ENCODE results near the gene GHITM.
"Not testable (repeated sequence)": the region's sequence is repeated elsewhere in the genome, so short reads cannot be mapped to it uniquely, and the experiment has no call there.

GHITM gene

GRCh38 chr10:84177541-84178141 is 38.3 kb downstream of the GHITM start:
- Histone ChIP-seq H3K27me3 (replicated peaks) (no peaks in the 10 kb centered on the region), H3K27ac (no peak overlapping the region), H3K36me3 (replicated peaks) (no peaks in the 10 kb centered on the region), H3K4me3 (ENCODE audit: low read depth, low read length) (no peak overlapping the region)
- DNase-seq, result no peak
- in situ Hi-C loops (cut with HindIII; ENCODE audit: low pct_ligation_motif_present, low sequenced_read_pairs), result no loop called here
- TF ChIP-seq, protein P1, sequence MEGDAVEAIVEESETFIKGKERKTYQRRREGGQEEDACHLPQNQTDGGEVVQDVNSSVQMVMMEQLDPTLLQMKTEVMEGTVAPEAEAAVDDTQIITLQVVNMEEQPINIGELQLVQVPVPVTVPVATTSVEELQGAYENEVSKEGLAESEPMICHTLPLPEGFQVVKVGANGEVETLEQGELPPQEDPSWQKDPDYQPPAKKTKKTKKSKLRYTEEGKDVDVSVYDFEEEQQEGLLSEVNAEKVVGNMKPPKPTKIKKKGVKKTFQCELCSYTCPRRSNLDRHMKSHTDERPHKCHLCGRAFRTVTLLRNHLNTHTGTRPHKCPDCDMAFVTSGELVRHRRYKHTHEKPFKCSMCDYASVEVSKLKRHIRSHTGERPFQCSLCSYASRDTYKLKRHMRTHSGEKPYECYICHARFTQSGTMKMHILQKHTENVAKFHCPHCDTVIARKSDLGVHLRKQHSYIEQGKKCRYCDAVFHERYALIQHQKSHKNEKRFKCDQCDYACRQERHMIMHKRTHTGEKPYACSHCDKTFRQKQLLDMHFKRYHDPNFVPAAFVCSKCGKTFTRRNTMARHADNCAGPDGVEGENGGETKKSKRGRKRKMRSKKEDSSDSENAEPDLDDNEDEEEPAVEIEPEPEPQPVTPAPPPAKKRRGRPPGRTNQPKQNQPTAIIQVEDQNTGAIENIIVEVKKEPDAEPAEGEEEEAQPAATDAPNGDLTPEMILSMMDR (IDR thresholded peaks at IDR 0.05; ENCODE audit: low read depth, low read length, missing control alignments), result no peak

GRCh38 chr10:84178160-84178609 is 38.9 kb downstream of the GHITM start:
- in situ Hi-C loops (cut with HindIII; ENCODE audit: low pct_ligation_motif_present, low sequenced_read_pairs), result no loop called here
- H3K27me3 ChIP-seq (replicated peaks), result no peaks in the 10 kb centered on the region
- H3K36me3 ChIP-seq (replicated peaks), result no peaks in the 10 kb centered on the region
- no peak overlapping the region for H3K4me3 ChIP-seq (ENCODE audit: low read depth, low read length)
- TF ChIP-seq, protein P1 (IDR thresholded peaks at IDR 0.05; ENCODE audit: low read depth, low read length, missing control alignments), result no peak
- no peak for DNase-seq
- no peak overlapping the region for H3K27ac ChIP-seq

GRCh38 chr10:84179059-84179710 is 39.9 kb downstream of the GHITM start:
- in situ Hi-C loops (cut with HindIII; ENCODE audit: low pct_ligation_motif_present, low sequenced_read_pairs), result no loop called here
- Histone ChIP-seq H3K36me3 (replicated peaks) (no peaks in the 10 kb centered on the region), H3K27me3 (replicated peaks) (no peaks in the 10 kb centered on the region), H3K27ac (no peak overlapping the region), H3K4me3 (ENCODE audit: low read depth, low read length) (no peak overlapping the region)
- DNase-seq, result no peak
- TF ChIP-seq, protein P1 (IDR thresholded peaks at IDR 0.05; ENCODE audit: low read depth, low read length, missing control alignments), result no peak

DNA sequence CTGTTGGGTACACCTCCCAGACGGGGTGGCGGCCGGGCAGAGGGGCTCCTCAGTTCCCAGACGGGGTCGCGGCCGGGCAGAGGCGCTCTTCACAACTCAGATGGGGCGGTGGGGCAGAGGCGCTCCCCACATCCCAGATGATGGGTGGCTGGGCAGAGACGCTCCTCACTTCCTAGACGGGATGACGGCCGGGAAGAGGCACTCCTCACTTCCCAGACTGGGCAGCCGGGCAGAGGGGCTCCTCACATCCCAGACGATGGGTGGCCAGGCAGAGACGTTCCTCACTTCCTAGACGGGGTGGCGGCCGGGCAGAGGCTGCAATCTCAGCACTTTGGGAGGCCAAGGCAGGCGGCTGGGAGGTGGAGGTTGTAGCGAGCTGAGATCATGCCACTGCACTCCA is 41.1 kb downstream of the GHITM start:
- H3K4me3 ChIP-seq (ENCODE audit: low read depth, low read length); H3K27me3 ChIP-seq (replicated peaks); H3K27ac ChIP-seq; H3K36me3 ChIP-seq (replicated peaks); in situ Hi-C loops (cut with HindIII; ENCODE audit: low pct_ligation_motif_present, low sequenced_read_pairs); DNase-seq: not testable (repeated sequence)

DNA sequence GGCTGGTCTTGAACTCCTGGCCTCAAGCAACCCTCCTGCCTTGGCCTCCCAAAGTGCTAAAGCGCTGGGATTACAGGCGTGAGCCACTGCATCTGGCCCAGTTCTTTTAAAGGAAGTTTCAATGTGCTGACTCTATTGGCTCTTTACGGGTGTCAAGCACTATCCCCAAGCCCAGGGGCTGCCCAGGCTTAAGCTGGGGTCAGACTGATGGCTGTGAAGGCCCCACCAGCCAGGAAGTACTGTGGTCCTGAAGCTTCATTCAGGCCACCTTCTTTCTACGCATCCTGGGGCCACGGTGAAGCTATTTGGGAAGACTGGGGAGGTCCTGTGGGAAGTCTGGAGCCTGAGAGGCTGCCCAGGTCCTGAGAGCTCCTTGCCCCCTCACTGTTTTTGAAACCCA is 42.3 kb downstream of the GHITM start:
- Histone ChIP-seq H3K27ac (no peak overlapping the region), H3K27me3 (replicated peaks) (no peaks in the 10 kb centered on the region), H3K4me3 (ENCODE audit: low read depth, low read length) (no peak overlapping the region), H3K36me3 (replicated peaks) (no peaks in the 10 kb centered on the region)
- TF ChIP-seq, protein P1 (IDR thresholded peaks at IDR 0.05; ENCODE audit: low read depth, low read length, missing control alignments), result no peak
- DNase-seq, result no peak
- in situ Hi-C loops (cut with HindIII; ENCODE audit: low pct_ligation_motif_present, low sequenced_read_pairs), result no loop called here

DNA sequence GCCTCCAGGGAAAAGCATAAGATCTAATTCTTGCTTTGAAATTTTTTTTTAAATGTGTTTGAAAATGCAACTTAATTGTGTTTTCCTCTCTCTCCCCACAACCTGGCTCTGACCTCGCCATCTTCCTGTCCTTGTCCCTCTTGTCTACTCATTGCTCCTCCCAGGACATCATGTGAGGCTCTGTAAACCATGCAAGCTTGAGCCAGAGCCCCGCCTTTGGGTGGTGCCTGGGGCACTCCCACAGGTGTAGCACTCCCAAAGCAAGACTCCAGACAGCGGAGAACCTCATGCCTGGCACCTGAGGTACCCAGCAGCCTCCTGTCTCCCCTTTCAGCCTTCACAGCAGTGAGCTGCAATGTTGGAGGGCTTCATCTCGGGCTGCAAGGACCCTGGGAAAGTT is 45.2 kb downstream of the GHITM start:
- H3K4me3 ChIP-seq (ENCODE audit: low read depth, low read length), result no peak overlapping the region
- TF ChIP-seq, protein P1 (IDR thresholded peaks at IDR 0.05; ENCODE audit: low read depth, low read length, missing control alignments), result no peak
- in situ Hi-C loops (cut with HindIII; ENCODE audit: low pct_ligation_motif_present, low sequenced_read_pairs), result no loop called here
- H3K36me3 ChIP-seq (replicated peaks), result no peaks in the 10 kb centered on the region
- H3K27ac ChIP-seq, result no peak overlapping the region
- H3K27me3 ChIP-seq (replicated peaks), result no peaks in the 10 kb centered on the region
- no peak for DNase-seq
